Neural progenitor cell (in vitro differentiated cells): ENCODE data around the gene CBL. TPM values are rescaled to one million over a fixed set of nuclear protein-coding genes. Genes with fewer than 3 reads are reported as not detected.

ENCODE experiments used
- DNase-seq: peaks from one replicate; pipeline ENCODE4 v3.0.0-alpha.2; 2016; ENCODE audit warnings: low spot score
- H2AFZ ChIP-seq: fragments of 200-600 bp; sonication (generic); replicated peaks from 2 replicates; pipeline ENCODE4 v1.6.1; 2016; ENCODE audit warnings: antibody characterized with exemption
- H3F3A ChIP-seq: fragments of 200-600 bp; sonication (generic); 2 replicates; pipeline ENCODE4 v1.6.1; 2016; ENCODE audit warnings: antibody characterized with exemption, low read depth
- H3K27ac ChIP-seq: fragments of 200-600 bp; sonication (generic); 2 replicates; pipeline ENCODE4 v1.5.1; 2016; ENCODE audit warnings: mild to moderate bottlenecking
- H3K27me3 ChIP-seq: fragments of 200-600 bp; sonication (generic); 2 replicates; pipeline ENCODE4 v1.6.1; 2016; ENCODE audit warnings: mild to moderate bottlenecking, moderate library complexity
- H3K36me3 ChIP-seq: fragments of 200-600 bp; sonication (generic); 2 replicates; pipeline ENCODE4 v1.5.1; 2016
- H3K4me1 ChIP-seq: fragments of 200-600 bp; sonication (generic); 2 replicates; pipeline ENCODE4 v1.6.1; 2016; ENCODE audit warnings: mixed run types
- H3K4me2 ChIP-seq: fragments of 200-600 bp; sonication (generic); 2 replicates; pipeline ENCODE4 v1.6.1; 2016
- H3K4me3 ChIP-seq: fragments of 200-600 bp; sonication (generic); 2 replicates; pipeline ENCODE4 v1.5.1; 2016
- H3K79me2 ChIP-seq: fragments of 200-600 bp; sonication (generic); 2 replicates; pipeline ENCODE4 v1.6.1; 2016; ENCODE audit warnings: low read depth
- H3K9ac ChIP-seq: fragments of 200-600 bp; sonication (generic); 2 replicates; pipeline ENCODE4 v1.6.1; 2016
- H3K9me3 ChIP-seq: fragments of 200-600 bp; sonication (generic); 2 replicates; pipeline ENCODE4 v1.5.1; 2016; ENCODE audit warnings: low read depth
- H4K20me1 ChIP-seq: fragments of 200-600 bp; sonication (generic); 2 replicates; pipeline ENCODE4 v1.6.1; 2016; ENCODE audit warnings: low read depth
- H3K27ac Mint-ChIP-seq: 3 replicates; pipeline ENCODE4 v1.8.0; 2021; ENCODE audit warnings: mixed read lengths
- H3K27me3 Mint-ChIP-seq: 2 replicates; pipeline ENCODE4 v1.8.0; 2022; ENCODE audit warnings: low read depth, mild to moderate bottlenecking, inconsistent platforms, moderate library complexity, mixed read lengths; ENCODE audit not compliant: insufficient read depth
- H3K36me3 Mint-ChIP-seq: 3 replicates; pipeline ENCODE4 v1.8.0; 2021; ENCODE audit warnings: mixed read lengths
- H3K4me1 Mint-ChIP-seq: 3 replicates; pipeline ENCODE4 v1.8.0; 2021; ENCODE audit warnings: mixed read lengths
- H3K4me3 Mint-ChIP-seq: 3 replicates; pipeline ENCODE4 v1.8.0; 2021; ENCODE audit warnings: mild to moderate bottlenecking, moderate library complexity, mixed read lengths
- H3K9me3 Mint-ChIP-seq: 3 replicates; pipeline ENCODE4 v1.8.0; 2020; ENCODE audit warnings: mixed read lengths
- EZH2 ChIP-seq: fragments of 200-600 bp; sonication (generic); IDR thresholded peaks from 2 replicates; pipeline ENCODE4 v1.6.1; 2017; ENCODE audit warnings: antibody characterized with exemption, mild to moderate bottlenecking, moderate library complexity
- EZH2phosphoT487 ChIP-seq: fragments of 200-600 bp; sonication (generic); IDR thresholded peaks from 2 replicates; pipeline ENCODE4 v1.6.1; 2017; ENCODE audit warnings: antibody characterized with exemption
- total RNA-seq: library from RNA; depleted of rRNA; stranded (reverse); fragments of >200 nt; gene quantifications from 2 replicates; pipeline ENCODE4 v1.2.3, GENCODE V29; 2015; ENCODE audit warnings: low replicate concordance
- TF ChIP-seq, protein P1 (sequence below): fragments of 200-600 bp; sonication (generic); IDR thresholded peaks from 2 replicates; pipeline ENCODE4 v1.5.1; 2017; ENCODE audit warnings: antibody characterized with exemption, mild to moderate bottlenecking

CBL gene
- total RNA-seq, 1 donor from 2014 or later: 20.7 TPM

DNA sequence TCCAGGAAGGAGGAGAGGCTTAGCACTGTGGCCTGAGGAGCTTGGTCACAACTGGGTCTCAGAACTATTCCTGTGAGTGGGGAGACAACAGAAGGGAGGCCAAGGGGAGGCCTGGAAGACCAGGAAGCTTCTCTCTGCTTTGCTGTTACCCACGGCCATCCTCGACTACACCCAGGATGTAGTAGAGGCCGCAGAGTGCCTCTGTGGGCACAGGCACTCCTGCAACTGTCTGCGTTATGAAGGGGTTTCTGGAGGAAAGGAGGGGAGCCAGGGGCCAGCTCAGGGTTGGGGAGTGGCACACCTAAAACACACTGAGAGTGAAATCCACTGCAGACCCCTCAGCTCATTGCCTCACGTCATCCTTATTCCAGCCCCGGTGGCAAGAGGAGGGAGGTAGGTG, 144.2 kb downstream of the CBL start:
- no peak overlapping the region for H3K4me3 Mint-ChIP-seq
- peak overlapping the region; percentile 55 for H3K27ac Mint-ChIP-seq

DNA sequence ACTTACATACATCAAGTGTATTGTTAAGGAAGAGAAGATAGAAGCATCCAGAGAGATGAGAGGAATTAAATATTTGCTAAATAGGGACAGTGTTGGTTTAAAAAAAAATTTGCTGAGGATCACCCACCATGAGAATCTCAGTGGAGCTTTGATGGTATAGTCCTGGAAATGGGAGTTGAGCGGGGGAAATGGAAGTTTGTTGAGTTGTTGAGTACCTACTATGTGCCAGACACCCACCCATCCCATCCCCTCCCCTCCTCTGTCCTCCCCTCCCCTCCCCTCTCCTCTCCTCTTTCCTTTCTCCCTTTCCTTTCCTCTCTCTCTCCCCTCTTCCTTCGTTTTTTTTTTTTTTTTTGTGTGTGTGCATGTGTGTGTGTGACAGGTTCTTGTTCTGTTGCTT, 145.1 kb downstream of the CBL start:
- peaks cover 12% of the 10 kb centered on the region for H3F3A ChIP-seq
- no peaks in the 10 kb centered on the region for H4K20me1 ChIP-seq
- H2AFZ ChIP-seq: no peak overlapping the region
- no peak overlapping the region for H3K4me3 ChIP-seq
- peaks cover 5% of the 10 kb centered on the region for H3K27me3 ChIP-seq
- H3K27me3 Mint-ChIP-seq: peaks cover 13% of the 10 kb centered on the region
- H3K27ac ChIP-seq: no peak overlapping the region
- H3K9ac ChIP-seq: no peak overlapping the region
- H3K4me2 ChIP-seq: no peak overlapping the region
- peaks cover 64% of the 10 kb centered on the region for H3K4me1 Mint-ChIP-seq
- no peaks in the 10 kb centered on the region for H3K36me3 Mint-ChIP-seq
- H3K4me1 ChIP-seq: peaks cover 20% of the 10 kb centered on the region
- H3K79me2 ChIP-seq: no peaks in the 10 kb centered on the region
- H3K9me3 Mint-ChIP-seq: peaks cover 3% of the 10 kb centered on the region
- H3K9me3 ChIP-seq: no peaks in the 10 kb centered on the region
- TF ChIP-seq EZH2phosphoT487 (no peak), EZH2 (no peak)
- TF ChIP-seq, protein P1, sequence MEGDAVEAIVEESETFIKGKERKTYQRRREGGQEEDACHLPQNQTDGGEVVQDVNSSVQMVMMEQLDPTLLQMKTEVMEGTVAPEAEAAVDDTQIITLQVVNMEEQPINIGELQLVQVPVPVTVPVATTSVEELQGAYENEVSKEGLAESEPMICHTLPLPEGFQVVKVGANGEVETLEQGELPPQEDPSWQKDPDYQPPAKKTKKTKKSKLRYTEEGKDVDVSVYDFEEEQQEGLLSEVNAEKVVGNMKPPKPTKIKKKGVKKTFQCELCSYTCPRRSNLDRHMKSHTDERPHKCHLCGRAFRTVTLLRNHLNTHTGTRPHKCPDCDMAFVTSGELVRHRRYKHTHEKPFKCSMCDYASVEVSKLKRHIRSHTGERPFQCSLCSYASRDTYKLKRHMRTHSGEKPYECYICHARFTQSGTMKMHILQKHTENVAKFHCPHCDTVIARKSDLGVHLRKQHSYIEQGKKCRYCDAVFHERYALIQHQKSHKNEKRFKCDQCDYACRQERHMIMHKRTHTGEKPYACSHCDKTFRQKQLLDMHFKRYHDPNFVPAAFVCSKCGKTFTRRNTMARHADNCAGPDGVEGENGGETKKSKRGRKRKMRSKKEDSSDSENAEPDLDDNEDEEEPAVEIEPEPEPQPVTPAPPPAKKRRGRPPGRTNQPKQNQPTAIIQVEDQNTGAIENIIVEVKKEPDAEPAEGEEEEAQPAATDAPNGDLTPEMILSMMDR: no peak
- no peaks in the 10 kb centered on the region for H3K36me3 ChIP-seq
- H3K4me3 Mint-ChIP-seq: peak overlapping the region; percentile 6
- DNase-seq: no peak
- peak overlapping the region; percentile 48 for H3K27ac Mint-ChIP-seq

More for the DNA sequence above, 144.2 kb downstream of the CBL start:
- Mint-ChIP-seq H3K27me3 (peaks cover 15% of the 10 kb centered on the region), H3K9me3 (peaks cover 3% of the 10 kb centered on the region), H3K4me1 (peaks cover 55% of the 10 kb centered on the region), H3K36me3 (no peaks in the 10 kb centered on the region)
- Histone ChIP-seq H3F3A (peaks cover 12% of the 10 kb centered on the region), H3K79me2 (no peaks in the 10 kb centered on the region), H2AFZ (no peak overlapping the region), H3K9me3 (no peaks in the 10 kb centered on the region), H3K4me3 (no peak overlapping the region), H3K9ac (no peak overlapping the region), H3K27me3 (no peaks in the 10 kb centered on the region), H3K4me1 (peaks cover 15% of the 10 kb centered on the region), H3K27ac (peak overlapping the region; percentile 3), H3K36me3 (no peaks in the 10 kb centered on the region), H4K20me1 (no peaks in the 10 kb centered on the region), H3K4me2 (peak overlapping the region; percentile 23)
- no peak for DNase-seq
- TF ChIP-seq EZH2 (no peak), EZH2phosphoT487 (no peak)
- TF ChIP-seq, protein P1: no peak

DNA sequence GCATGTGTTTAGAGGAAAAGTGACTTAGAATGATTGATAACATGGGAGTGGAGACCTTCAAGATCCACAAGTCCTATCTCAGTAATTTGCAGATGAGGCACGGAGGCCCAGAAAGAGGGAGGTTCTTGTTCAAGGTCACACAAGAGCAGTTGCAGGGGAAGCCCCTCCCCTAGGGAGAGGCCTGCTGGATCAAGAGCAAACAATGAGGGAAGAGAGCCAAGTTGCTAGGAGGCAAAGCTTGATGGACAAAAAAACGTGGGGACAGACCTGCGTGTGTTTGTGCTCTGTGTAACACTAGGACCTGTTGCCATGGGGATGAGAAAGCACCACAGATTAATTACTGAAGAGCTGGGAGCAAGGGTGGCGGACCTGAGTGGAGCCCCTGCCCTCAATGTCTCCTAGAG, 146.7 kb downstream of the CBL start:
- peak overlapping the region; percentile 24 for H3K4me3 Mint-ChIP-seq
- no peaks in the 10 kb centered on the region for H3K36me3 ChIP-seq
- peaks cover 62% of the 10 kb centered on the region for H3K4me1 Mint-ChIP-seq
- TF ChIP-seq, protein P1: no peak
- TF ChIP-seq EZH2phosphoT487 (no peak), EZH2 (no peak)
- H3K9me3 ChIP-seq: no peaks in the 10 kb centered on the region
- H3K27me3 ChIP-seq: peaks cover 13% of the 10 kb centered on the region
- no peak overlapping the region for H3K4me2 ChIP-seq
- H3K9me3 Mint-ChIP-seq: peaks cover 3% of the 10 kb centered on the region
- H3K9ac ChIP-seq: no peak overlapping the region
- H3K27me3 Mint-ChIP-seq: peaks cover 11% of the 10 kb centered on the region
- H3K27ac Mint-ChIP-seq: peak overlapping the region; percentile 75
- H3K27ac ChIP-seq: no peak overlapping the region
- H2AFZ ChIP-seq: no peak overlapping the region
- no peak overlapping the region for H3K4me3 ChIP-seq
- H3K4me1 ChIP-seq: peaks cover 10% of the 10 kb centered on the region
- H3F3A ChIP-seq: peaks cover 12% of the 10 kb centered on the region
- DNase-seq: no peak
- H4K20me1 ChIP-seq: no peaks in the 10 kb centered on the region
- no peaks in the 10 kb centered on the region for H3K79me2 ChIP-seq
- peaks cover 4% of the 10 kb centered on the region for H3K36me3 Mint-ChIP-seq
